EH (cell line): ENCODE results near the gene ZNF865.

Experiments
- DNase-seq: peaks from one replicate; pipeline ENCODE4 v3.0.0-alpha.2; 2015; ENCODE audit warnings: low read depth

ZNF865 gene

GRCh38 chr19:55623561-55623960 lies 18.1 kb downstream of the ZNF865 start:
- DNase-seq = no peak

GRCh38 chr19:55624109-55625003 lies 18.9 kb downstream of the ZNF865 start, which contains the start of gene ZNF784:
ZNF784 (minus strand) TSS chr19:55624566; CDS start chr19:55624561, 5 bp downstream.
- peak; percentile 91 for DNase-seq

- no peak for DNase-seq
Measured at GRCh38 chr19:55625004-55625326, 19.5 kb downstream of the ZNF865 start.

GRCh38 chr19:55626350-55626749 lies 20.9 kb downstream of the ZNF865 start:
- no peak for DNase-seq

- peak; percentile 89 for DNase-seq
Measured at GRCh38 chr19:55632463-55632834, 27.0 kb downstream of the ZNF865 start.

GRCh38 chr19:55633861-55634260 lies 28.4 kb downstream of the ZNF865 start:
- DNase-seq = no peak

GRCh38 chr19:55635334-55635717 lies 29.9 kb downstream of the ZNF865 start:
- DNase-seq = no peak

GRCh38 chr19:55635856-55636440 lies 30.5 kb downstream of the ZNF865 start:
- DNase-seq = no peak

GRCh38 chr19:55636723-55637122 lies 31.3 kb downstream of the ZNF865 start:
- DNase-seq = no peak

GRCh38 chr19:55637534-55637933 lies 32.1 kb downstream of the ZNF865 start:
- no peak for DNase-seq

GRCh38 chr19:55638864-55639359 lies 33.5 kb downstream of the ZNF865 start:
- DNase-seq = peak; percentile 43

GRCh38 chr19:55640043-55640576 lies 34.7 kb downstream of the ZNF865 start:
- peak; percentile 52 for DNase-seq

GRCh38 chr19:55640577-55641425 lies 35.4 kb downstream of the ZNF865 start, which contains the start of gene ZNF580:
ZNF580 (plus strand) TSS chr19:55641002; CDS start chr19:55642509, 1,507 bp downstream.
- DNase-seq = peak; percentile 81

GRCh38 chr19:55641426-55642152 lies 36.1 kb downstream of the ZNF865 start:
- DNase-seq = peak; percentile 39

- DNase-seq = peak; percentile 39
Measured at GRCh38 chr19:55642153-55643002, 36.9 kb downstream of the ZNF865 start.

GRCh38 chr19:55643003-55643886 lies 37.8 kb downstream of the ZNF865 start, which contains the start of gene ZNF581:
ZNF581 (plus strand) TSS chr19:55643649; CDS start chr19:55644572, 923 bp downstream.
- DNase-seq = peak; percentile 76

- DNase-seq = no peak
Measured at GRCh38 chr19:55643887-55644176, 38.4 kb downstream of the ZNF865 start.

- no peak for DNase-seq
Measured at GRCh38 chr19:55644191-55644833, 38.9 kb downstream of the ZNF865 start.
